ENCODE data around the gene AQP7.

Gene AQP7

DNA sequence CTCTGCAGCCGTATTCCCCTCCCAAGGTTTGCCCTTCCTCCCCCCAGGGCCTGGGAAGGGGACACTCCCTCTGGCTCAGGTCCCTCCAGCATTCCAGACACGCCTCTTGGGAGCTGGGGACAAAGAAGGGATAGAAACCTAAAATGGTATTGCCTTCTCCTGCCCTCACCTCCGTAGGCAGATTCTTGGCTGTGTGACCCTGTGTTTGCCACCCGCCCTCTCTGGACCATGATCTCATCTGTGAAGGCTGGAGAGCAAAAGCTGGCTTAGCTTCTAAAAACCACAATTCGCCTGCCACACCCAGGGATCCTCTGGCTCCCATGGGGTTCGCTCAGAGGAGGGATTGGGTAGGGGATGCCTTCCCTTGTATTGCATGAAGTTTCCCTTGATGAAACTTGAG is 37.4 kb upstream of the AQP7 start:
- TF ChIP-seq GATA2 (IDR thresholded peaks at IDR 0.05; ENCODE audit: low read depth, low read length), result no peak
- TF ChIP-seq GATA3 (IDR thresholded peaks at IDR 0.05; ENCODE audit: low read depth, low read length), result no peak

DNA sequence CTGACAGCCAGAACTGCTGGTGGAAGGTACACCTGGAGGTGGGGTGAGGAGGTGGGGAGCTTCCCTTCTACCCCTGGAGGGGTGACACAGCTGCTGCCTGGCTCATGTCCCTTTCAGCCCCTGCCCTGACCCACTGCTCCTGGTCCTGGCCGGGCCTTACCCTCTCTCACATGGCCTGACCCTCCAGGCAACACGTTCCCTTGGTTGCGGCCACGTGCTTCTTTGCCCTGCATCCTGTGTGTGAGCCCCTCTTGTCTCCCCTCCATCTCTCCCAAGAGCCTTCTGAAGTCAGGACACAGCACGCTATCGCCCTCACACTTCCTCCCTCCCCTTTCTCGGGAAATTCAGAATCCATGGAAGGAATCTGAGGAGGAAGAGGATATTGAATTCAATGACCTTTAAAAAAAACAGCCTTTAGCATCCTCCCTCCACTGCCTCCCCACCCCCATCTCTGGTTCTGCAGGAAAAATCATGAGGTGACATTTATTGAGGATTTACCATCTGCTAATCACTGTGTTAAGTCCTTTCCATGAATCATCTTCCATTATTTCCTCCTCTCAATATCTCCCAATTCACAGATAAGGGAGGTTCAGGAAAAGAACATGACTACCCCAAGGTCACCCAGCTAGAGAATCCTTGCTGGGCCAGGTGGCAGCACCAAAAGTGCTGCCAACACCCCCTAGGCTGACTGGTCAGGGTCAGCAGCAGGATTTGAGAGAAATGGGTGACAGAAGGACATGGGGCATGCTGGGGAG is 36.7 kb upstream of the AQP7 start:
- TF ChIP-seq GATA2 (IDR thresholded peaks at IDR 0.05; ENCODE audit: low read depth, low read length) (no peak), GATA3 (IDR thresholded peaks at IDR 0.05; ENCODE audit: low read depth, low read length) (no peak)

DNA sequence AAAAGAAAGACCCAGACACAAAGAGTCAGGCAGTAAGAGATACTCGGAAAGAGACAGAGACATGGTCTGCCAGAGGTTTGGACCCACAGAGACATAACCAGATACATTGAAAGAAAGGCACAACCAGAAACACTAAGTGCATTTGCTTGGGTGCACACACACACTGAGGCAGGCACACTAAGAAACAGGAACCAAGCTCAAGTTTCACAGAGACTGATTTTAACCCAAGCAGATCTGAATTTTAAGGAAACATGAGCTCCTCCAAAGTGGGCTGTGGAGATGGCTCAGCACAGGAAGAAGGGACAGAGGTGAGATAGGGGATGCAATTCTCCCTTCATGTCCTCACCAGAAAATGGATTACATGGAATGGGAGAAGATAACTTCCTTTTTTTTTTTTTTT is 35.5 kb upstream of the AQP7 start:
- TF ChIP-seq GATA3 (IDR thresholded peaks at IDR 0.05; ENCODE audit: low read depth, low read length), result no peak
- TF ChIP-seq GATA2 (IDR thresholded peaks at IDR 0.05; ENCODE audit: low read depth, low read length), result no peak

DNA sequence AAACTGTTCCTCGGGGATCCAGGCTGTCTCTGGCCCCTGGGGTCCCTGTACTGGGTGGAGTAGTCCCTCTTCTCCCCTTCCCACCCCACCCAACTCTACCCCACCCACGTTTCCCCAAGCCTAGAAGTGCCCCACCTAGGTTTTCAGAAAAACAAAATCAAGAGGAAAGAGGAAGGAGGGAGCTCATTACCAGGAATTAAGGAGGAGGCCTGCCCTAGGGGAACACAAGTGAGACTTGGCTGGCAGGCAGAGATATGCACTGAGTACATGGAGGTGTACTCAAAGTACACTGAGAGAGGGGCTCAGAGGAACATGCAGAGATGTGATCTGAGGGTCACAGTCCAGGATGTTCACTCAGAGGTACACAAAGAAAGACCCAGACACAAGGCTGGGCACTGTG is 34.8 kb upstream of the AQP7 start:
- TF ChIP-seq GATA2 (IDR thresholded peaks at IDR 0.05; ENCODE audit: low read depth, low read length) (no peak), GATA3 (IDR thresholded peaks at IDR 0.05; ENCODE audit: low read depth, low read length) (no peak)

DNA sequence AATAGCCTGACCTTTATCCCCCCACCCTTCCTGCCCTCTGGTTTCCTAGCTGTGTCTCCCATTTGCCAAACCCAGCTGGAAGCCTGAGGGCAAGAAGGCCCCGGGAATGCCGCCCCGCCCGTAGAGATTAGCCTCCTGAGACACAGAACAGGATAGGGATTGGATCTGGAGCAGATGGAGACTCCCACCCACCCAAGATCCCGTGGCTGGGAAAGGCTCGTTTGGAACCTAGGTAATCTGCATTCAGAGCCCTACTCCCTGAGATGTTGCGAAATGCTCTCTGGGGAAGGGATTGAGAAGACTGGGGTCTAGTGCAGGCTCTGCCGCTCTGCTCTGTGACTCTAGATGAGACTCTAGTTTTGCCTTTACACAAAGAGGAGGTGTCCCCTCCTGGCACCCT is 34.1 kb upstream of the AQP7 start:
- no peak for TF ChIP-seq GATA2 (IDR thresholded peaks at IDR 0.05; ENCODE audit: low read depth, low read length)
- TF ChIP-seq GATA3 (IDR thresholded peaks at IDR 0.05; ENCODE audit: low read depth, low read length), result no peak

DNA sequence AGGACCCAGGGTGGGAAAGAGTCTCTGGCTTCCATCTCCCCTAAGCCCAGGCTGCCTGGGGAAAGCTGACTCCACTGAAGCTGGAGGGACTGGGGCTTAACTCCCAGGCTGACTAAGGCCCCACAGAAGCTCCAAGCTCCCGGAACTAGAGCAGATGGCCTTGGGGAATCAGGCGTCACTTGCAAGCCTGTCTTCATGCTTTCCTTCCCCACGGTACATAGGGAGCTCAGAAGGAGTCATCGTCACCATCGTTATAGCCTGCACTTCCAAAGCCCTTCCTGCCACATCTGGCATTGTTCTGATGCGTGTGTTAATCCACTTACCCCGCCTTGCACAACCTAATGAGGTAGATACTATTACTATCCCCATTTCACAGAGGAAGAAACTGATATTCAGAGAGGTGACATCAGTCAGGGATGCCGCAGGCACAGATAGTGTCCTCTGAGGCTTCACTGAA is 33.5 kb upstream of the AQP7 start:
- TF ChIP-seq GATA3 (IDR thresholded peaks at IDR 0.05; ENCODE audit: low read depth, low read length) (no peak), GATA2 (IDR thresholded peaks at IDR 0.05; ENCODE audit: low read depth, low read length) (no peak)

DNA sequence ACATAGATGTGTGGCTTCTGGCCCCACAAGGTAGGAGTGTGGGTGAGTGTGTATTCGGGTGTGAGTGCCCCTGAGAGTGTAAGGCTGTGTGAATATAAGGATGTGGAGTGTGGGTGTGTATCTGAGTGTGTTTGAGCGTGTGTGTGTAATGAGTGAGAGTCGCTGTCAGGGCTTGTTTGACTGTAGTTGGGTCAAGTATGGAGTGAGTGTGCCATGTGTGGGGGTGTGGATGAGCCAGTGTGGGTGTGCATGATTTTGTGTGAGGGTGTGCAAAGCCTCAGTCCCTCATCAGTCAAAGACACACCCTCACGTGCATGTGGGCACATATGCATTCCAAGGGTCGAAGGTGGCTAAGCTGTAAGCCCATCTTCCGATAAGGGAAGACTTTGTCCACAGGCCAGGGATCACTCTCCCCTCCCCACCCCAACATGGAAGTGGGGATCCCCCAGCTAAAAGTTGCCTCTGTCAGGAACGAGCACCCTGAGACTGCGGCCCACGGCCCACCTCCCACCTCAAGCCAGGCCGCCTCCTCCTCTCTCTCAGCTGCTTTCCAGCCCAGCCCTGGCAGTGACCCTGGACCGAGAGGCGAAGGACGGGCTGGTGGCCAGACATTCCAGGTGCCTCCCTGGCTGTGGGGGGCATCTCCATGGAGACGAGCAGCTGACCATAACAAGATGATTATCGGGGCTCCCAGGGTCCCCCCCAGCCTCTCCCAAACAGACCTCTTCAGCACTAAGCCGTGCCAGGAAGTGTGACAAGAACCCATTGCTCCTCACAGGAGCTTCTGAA is 32.1 kb upstream of the AQP7 start:
- TF ChIP-seq GATA2 (IDR thresholded peaks at IDR 0.05; ENCODE audit: low read depth, low read length), result no peak
- TF ChIP-seq GATA3 (IDR thresholded peaks at IDR 0.05; ENCODE audit: low read depth, low read length), result no peak

DNA sequence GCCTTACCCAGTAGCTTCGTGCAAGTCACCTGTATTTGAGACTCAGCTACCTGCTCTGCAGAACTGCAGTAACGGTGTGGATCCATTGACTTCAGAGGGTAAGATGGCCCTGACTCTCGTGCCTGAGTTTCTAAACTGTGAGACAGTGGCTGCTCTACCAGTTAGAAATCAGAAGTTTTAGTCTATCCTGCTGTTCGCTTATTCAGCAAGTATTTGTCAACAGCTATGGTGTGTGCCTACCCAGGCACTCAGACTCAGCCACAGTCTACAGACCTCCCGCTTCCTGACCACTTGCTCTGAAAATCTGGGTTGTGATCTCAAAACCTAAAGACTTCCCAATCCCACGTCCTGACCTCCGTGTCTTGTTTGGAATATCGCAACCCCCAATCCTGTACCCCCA is 31.5 kb upstream of the AQP7 start:
- TF ChIP-seq GATA2 (IDR thresholded peaks at IDR 0.05; ENCODE audit: low read depth, low read length), result no peak
- no peak for TF ChIP-seq GATA3 (IDR thresholded peaks at IDR 0.05; ENCODE audit: low read depth, low read length)

DNA sequence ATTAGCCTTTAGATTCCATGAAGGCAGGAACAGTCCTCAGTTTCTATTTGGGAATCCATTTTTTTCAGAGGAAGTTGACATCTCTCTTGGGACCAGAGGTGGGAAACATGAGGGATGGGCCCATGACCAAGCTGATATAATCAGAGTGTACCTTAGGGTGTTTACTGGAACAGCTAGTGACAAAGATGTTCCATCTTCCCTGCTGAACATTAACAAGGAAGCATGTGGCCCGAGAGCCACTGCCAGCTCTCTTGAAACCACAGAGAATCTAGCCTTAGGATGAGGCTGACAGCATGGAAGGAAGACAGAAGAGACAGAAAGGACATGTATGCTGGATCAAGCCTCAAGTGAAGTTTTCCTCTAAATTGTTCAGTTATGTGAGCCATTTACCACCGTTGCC is 29.1 kb upstream of the AQP7 start:
- TF ChIP-seq GATA3 (IDR thresholded peaks at IDR 0.05; ENCODE audit: low read depth, low read length) (no peak), GATA2 (IDR thresholded peaks at IDR 0.05; ENCODE audit: low read depth, low read length) (no peak)

DNA sequence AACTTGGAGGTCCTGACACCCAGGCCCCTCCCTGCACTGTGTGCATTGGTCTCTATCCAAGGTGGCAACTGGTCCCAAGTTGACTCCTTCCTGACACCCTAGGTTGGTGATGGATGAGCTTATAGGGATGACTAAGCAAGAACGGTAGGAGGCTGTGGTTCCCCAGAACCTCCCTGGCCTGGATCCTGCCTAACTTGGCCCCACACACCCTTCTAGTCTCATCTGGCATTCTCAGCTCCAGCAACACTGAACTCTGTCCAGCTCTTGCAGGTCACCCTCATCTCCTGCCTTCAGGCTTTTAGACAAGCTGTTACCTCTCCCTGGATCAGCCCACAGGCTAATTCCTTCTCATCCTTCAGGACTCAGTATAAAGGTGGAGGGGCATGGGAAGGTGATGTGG is 28.6 kb upstream of the AQP7 start:
- no peak for TF ChIP-seq GATA3 (IDR thresholded peaks at IDR 0.05; ENCODE audit: low read depth, low read length)
- no peak for TF ChIP-seq GATA2 (IDR thresholded peaks at IDR 0.05; ENCODE audit: low read depth, low read length)

DNA sequence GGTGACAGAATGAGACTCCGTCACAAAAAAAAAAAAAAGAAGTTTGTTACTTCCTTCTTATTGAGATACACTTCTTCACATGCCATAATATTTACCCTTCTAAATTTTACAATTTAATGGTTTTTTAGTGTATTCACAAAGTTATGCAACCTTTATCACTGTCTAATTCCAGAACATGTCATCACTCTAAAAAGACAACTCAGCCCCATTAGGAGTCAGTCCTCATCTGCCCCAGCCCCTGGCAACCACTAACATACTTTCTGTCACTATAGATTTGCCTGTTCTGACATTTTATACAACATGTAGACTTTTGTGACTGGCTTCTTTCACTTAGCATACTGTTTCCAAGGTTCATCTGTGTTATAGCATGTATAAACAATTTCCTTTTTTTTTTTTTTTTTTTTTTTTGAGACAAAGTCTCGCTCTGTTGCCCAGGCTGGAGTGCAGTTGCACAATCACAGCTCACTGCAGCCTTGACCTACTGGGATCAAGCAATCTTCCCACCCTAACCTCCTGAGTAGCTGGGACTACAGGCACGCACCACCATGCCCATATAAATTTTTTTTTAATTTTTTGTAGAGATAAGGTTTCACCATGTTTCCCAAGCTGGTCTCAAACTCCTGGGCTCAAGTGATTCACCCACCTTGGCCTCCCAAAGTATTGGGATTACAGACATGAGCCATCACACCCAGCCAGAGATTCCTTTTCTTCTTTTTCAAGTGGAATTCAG is 27.1 kb upstream of the AQP7 start:
- no peak for TF ChIP-seq GATA3 (IDR thresholded peaks at IDR 0.05; ENCODE audit: low read depth, low read length)
- no peak for TF ChIP-seq GATA2 (IDR thresholded peaks at IDR 0.05; ENCODE audit: low read depth, low read length)

DNA sequence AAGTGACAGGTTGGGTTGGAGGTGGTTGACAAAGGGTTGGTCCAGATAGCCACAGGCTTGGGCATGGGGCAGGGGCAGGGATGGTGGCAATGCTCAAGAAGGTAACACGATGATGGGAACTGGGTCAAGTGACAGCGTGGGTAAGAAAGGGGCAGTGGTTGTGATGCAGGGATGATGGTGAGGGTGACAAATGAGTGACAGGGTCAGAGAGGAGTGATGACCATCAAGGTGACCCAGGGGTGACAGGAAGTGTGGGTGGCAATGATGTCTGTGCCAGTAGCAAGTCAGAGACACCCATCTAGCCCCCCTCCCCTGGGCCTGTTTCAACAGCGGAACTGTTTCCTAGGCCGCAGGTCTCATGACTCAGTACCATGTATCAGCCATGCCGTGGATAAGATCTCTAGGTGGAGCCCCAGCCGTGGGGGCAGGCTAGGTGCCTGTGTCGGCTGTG is 24.5 kb upstream of the AQP7 start:
- TF ChIP-seq GATA3 (IDR thresholded peaks at IDR 0.05; ENCODE audit: low read depth, low read length) (no peak), GATA2 (IDR thresholded peaks at IDR 0.05; ENCODE audit: low read depth, low read length) (no peak)

DNA sequence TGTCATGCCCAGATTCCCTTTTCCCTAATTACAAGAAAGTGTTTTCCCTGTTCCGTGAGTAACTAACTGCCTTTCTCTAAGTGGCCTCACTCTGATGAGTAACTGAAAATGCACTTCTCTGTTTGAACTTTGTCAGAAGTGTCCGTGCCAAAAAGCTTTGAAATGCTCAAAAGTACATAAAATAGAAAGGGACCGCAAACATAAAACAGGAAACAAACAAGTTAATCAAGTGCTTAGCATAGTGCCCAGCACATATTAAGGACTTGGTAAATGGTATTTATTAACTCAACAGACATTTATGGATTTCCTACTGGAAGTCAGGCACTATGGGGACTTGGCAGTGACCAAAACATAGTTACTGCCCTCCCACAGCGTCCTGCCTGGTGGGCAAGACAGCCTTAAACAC is 22.8 kb upstream of the AQP7 start:
- no peak for TF ChIP-seq GATA3 (IDR thresholded peaks at IDR 0.05; ENCODE audit: low read depth, low read length)
- TF ChIP-seq GATA2 (IDR thresholded peaks at IDR 0.05; ENCODE audit: low read depth, low read length), result no peak

DNA sequence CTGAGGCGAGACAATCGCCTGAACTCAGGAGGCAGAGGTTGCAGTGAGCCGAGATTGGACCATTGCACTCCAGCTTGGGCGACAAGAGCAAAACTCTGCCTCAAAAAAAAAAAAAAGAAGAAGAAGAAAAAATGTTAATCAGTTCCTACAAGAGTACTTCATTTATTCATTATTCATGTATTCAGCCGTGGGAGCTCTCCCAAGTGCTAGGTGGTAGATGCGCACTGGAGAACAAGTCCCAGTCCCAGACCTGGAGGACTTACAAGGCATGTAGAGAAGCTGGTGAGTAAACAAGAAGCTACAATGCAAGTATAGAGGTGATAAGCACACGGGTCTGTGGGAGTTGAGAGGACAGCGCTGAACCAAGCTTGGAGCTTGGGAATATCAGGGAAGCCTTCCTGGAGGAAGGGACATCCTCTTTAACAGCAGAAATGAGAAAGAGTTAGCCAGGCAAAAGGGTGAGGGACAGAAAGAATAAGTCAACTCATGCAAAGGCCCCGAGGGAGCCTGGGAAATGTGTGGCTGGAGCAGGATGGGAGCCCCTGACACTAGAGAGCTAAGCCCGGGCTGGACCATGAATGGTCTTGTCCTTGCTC is 17.4 kb upstream of the AQP7 start:
- TF ChIP-seq GATA2 (IDR thresholded peaks at IDR 0.05; ENCODE audit: low read depth, low read length) (no peak), GATA3 (IDR thresholded peaks at IDR 0.05; ENCODE audit: low read depth, low read length) (no peak)
